ENCODE results near the gene ICA1. TPM values are rescaled to one million over a fixed set of nuclear protein-coding genes. Genes with fewer than 3 reads are reported as not detected.

Gene ICA1
- total RNA-seq, 4 donors from 2014 or later, result 21.0 to 43.3 (median 26.6) TPM

DNA sequence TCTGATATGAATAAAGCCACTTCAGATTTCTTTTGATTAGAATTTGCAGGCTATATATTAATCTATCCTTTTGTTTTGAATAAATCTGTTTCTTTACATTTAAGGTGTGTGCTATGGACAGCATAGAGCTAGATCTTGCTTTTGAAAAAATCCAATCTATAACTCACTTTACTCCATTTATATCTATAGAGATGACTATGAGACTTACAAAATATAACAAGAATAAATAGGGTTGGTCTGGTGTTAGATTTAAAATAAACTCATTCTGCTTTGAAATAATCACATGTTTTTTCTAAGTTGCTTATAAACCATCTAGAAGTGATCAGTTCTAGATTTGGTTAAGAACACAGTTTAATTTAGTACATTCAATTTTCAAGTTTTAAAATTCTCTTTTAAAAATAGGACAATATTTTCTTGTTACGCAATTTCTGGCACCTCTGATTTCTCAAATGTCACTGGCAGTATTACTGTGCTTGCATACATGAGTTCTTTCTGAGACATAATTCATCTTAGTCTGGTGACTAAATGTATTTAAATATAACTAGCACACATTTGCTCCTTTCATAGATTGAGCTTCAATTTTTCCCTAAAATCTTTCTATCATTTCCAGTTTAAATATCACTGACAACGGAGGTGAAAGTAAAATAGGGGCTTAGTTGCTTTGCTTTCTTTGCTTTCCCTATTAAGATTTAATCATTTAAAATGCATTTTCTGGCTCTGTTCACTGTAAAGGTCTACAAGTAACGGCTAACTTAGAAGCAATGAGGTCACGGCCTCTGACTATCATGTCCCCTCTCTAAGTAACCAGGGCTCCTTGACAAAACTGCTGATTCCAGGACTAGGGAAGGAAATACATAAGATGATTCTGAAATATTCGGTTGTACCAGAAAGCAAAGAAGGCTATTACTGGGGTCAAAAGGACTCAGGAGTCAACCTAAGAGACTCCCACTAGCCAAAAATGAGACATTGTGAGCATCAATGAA lies 89.3 kb downstream of the ICA1 start:
- intact Hi-C loops (cut with DNase I), result no loop called here
- no peak overlapping the region for H3K4me3 ChIP-seq (replicated peaks in 1 of 3)
- TF ChIP-seq POLR2A (IDR thresholded peaks at IDR 0.05), result no peak
- TF ChIP-seq, protein P1, sequence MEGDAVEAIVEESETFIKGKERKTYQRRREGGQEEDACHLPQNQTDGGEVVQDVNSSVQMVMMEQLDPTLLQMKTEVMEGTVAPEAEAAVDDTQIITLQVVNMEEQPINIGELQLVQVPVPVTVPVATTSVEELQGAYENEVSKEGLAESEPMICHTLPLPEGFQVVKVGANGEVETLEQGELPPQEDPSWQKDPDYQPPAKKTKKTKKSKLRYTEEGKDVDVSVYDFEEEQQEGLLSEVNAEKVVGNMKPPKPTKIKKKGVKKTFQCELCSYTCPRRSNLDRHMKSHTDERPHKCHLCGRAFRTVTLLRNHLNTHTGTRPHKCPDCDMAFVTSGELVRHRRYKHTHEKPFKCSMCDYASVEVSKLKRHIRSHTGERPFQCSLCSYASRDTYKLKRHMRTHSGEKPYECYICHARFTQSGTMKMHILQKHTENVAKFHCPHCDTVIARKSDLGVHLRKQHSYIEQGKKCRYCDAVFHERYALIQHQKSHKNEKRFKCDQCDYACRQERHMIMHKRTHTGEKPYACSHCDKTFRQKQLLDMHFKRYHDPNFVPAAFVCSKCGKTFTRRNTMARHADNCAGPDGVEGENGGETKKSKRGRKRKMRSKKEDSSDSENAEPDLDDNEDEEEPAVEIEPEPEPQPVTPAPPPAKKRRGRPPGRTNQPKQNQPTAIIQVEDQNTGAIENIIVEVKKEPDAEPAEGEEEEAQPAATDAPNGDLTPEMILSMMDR (IDR thresholded peaks at IDR 0.05), result no peak
- no peaks in the 10 kb centered on the region for H3K36me3 ChIP-seq
- no peak for DNase-seq
- no peaks in the 10 kb centered on the region for H3K9me3 ChIP-seq
- H3K4me1 ChIP-seq, result no peaks in the 10 kb centered on the region
- H3K27ac ChIP-seq, result no peak overlapping the region
- H3K27me3 ChIP-seq, result no peaks in the 10 kb centered on the region
- whole genome bisulfite sequencing, 2 donors, result 85 to 91% methylated on average over 5 of the region's 5 CpGs

DNA sequence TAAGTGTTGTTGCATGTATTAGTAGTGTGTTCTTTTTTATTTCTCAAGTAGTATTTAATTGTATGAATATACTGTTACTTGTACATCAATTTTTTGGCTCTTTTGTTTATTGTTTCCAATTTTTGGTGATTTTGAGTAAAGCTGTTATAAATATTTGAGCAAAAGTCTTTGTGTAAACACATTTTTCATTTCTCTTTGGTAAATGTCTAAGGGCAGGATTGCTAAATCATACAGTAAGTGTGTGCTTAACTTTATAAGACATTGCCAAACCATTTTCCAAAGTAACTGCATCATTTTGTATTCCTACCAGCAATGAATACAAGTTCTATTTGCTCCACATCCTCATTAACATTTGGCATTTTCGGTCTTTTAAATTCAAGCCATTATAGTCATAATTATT lies 92.8 kb downstream of the ICA1 start:
- 89 to 91% methylated on average over 1 of the region's 1 CpG for WGBS, 2 donors
- H3K27me3 ChIP-seq, result no peaks in the 10 kb centered on the region
- TF ChIP-seq POLR2A (IDR thresholded peaks at IDR 0.05), result no peak
- TF ChIP-seq, protein P1 (IDR thresholded peaks at IDR 0.05), result no peak
- intact Hi-C loops (cut with DNase I), result no loop called here
- DNase-seq, result no peak
- H3K9me3 ChIP-seq, result no peaks in the 10 kb centered on the region
- no peak overlapping the region for H3K4me3 ChIP-seq (replicated peaks in 1 of 3)
- no peaks in the 10 kb centered on the region for H3K4me1 ChIP-seq
- no peak overlapping the region for H3K27ac ChIP-seq
- no peaks in the 10 kb centered on the region for H3K36me3 ChIP-seq

DNA sequence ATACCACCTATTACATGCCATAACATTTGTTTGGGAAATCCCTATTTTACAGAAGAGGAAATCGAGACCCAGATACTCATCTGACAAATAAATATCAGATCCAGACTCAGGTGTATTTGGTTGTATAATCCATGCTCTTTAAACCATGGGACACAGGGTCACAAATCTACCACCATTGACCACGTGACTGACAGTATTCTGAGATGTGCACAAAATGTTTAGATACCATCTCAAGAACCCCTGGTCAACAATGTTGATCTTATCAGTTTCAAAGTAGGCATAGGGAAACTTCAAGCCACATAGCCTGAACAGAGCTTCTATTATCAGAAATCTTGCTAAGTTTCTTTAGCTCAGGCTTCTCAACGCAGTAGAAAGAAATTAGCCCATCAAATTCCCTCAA lies 93.6 kb downstream of the ICA1 start:
- Histone ChIP-seq H3K27me3 (no peaks in the 10 kb centered on the region), H3K9me3 (no peaks in the 10 kb centered on the region), H3K4me3 (replicated peaks in 1 of 3) (no peak overlapping the region), H3K4me1 (no peaks in the 10 kb centered on the region), H3K27ac (no peak overlapping the region), H3K36me3 (no peaks in the 10 kb centered on the region)
- DNase-seq, result no peak
- intact Hi-C loops (cut with DNase I), result no loop called here
- TF ChIP-seq POLR2A (IDR thresholded peaks at IDR 0.05), result no peak
- TF ChIP-seq, protein P1 (IDR thresholded peaks at IDR 0.05), result no peak
- 84 to 90% methylated on average over 3 of the region's 3 CpGs for WGBS, 2 donors

DNA sequence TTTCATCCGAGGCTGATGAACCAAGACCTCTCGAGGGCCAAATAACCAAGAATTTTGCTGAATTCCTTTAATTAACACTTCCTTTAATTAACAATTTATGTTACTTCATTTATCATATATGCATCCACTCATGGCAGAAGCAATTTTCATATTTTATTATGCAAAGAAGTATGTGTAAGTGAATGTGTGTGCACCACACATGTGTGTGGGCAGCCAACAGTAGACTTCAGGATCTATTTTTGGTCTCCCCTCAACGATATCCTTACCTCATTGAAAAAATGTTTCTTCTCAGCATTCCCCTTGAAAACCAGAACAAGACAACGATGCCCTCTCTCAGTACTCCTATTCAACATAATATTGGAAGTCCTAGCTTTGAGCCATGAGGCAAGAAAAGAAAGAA lies 96.8 kb downstream of the ICA1 start:
- intact Hi-C loops (cut with DNase I), result no loop called here
- Histone ChIP-seq H3K4me3 (replicated peaks in 1 of 3) (no peak overlapping the region), H3K9me3 (no peaks in the 10 kb centered on the region), H3K27me3 (no peaks in the 10 kb centered on the region), H3K4me1 (no peaks in the 10 kb centered on the region), H3K27ac (no peak overlapping the region), H3K36me3 (no peaks in the 10 kb centered on the region)
- no peak for TF ChIP-seq POLR2A (IDR thresholded peaks at IDR 0.05)
- TF ChIP-seq, protein P1 (IDR thresholded peaks at IDR 0.05), result no peak
- no peak for DNase-seq
- 19 to 60% methylated on average over 4 of the region's 4 CpGs for WGBS, 2 donors

DNA sequence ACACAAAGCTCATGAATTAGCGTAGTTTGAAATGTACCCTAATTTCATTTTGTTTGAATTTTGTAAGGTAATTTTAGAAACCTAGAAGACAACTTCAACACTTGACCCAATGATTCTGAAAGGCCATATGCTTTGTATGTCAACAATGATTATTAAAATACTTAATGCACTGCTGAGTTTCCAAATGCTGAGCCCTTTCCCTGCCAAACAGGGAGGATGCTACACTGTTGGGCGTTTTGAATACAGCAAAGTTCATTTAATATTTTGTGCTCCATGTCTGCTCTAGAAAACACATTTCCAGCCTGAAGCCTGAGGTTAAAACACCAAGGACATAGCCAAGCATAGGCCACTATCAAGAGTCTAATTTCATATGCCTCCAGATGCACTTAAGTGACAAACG lies 99.8 kb downstream of the ICA1 start:
- no peaks in the 10 kb centered on the region for H3K36me3 ChIP-seq
- H3K4me3 ChIP-seq (replicated peaks in 1 of 3), result no peak overlapping the region
- 88 to 92% methylated on average over 3 of the region's 3 CpGs for WGBS, 2 donors
- H3K4me1 ChIP-seq, result no peaks in the 10 kb centered on the region
- no peak for DNase-seq
- intact Hi-C loops (cut with DNase I), result no loop called here
- TF ChIP-seq, protein P1 (IDR thresholded peaks at IDR 0.05), result no peak
- no peak for TF ChIP-seq POLR2A (IDR thresholded peaks at IDR 0.05)
- H3K9me3 ChIP-seq, result no peaks in the 10 kb centered on the region
- H3K27ac ChIP-seq, result no peak overlapping the region
- no peaks in the 10 kb centered on the region for H3K27me3 ChIP-seq

All from thyroid gland (tissue), 4 donors.